Naive thymus-derived CD8-positive, alpha-beta T cell (primary cell): ENCODE data around the gene EDN3. TPM values are rescaled to one million over a fixed set of nuclear protein-coding genes. Genes with fewer than 3 reads are reported as not detected.

Experiments
- ATAC-seq, 2 donors: fragments of 150-1000 bp; cut with Tn5 transposase in 1 of 2; sonication (Bioruptor Pico), chemical (Tn5 transposase) in 1 of 2; 1 replicate in 1 of 2; 2 replicates in 1 of 2; pipeline ENCODE4 v1.10.0; 2021; ENCODE audit warnings: mild to moderate bottlenecking in 2 of 2, moderate library complexity in 2 of 2
- POLR2A ChIA-PET: fragments of 350-600 bp; sonication (Branson Sonifier 250); formaldehyde crosslinking; loops from one replicate; lab custom pipeline; 2021; ENCODE audit warnings: antibody characterized with exemption; lab: Charles Lee
- DNase-seq, 10 donors: peaks; one replicate each; pipeline versions ENCODE4 v3.0.0 to v3.0.0-alpha.2; 2020 to 2022
- H3K27ac Mint-ChIP-seq, 10 donors: one replicate each; pipeline ENCODE4 v1.8.0; 2020 to 2022; ENCODE audit warnings: mild to moderate bottlenecking in 10 of 10, mixed read lengths in 10 of 10, moderate library complexity in 4 of 10, inconsistent platforms in 1 of 10
- H3K27me3 Mint-ChIP-seq, 5 donors: one replicate each; pipeline ENCODE4 v1.8.0; 2021 to 2022; ENCODE audit warnings: mixed read lengths in 5 of 5
- H3K36me3 Mint-ChIP-seq, 3 donors: one replicate each; pipeline ENCODE4 v1.8.0; 2020 to 2022; ENCODE audit warnings: mixed read lengths in 3 of 3, mild to moderate bottlenecking in 2 of 3, inconsistent platforms in 1 of 3
- H3K4me1 Mint-ChIP-seq, 4 donors: one replicate each; pipeline ENCODE4 v1.8.0; 2021 to 2022; ENCODE audit warnings: mixed read lengths in 4 of 4
- H3K4me3 Mint-ChIP-seq, 10 donors: one replicate each; pipeline ENCODE4 v1.8.0; 2020 to 2022; ENCODE audit warnings: mild to moderate bottlenecking in 10 of 10, mixed read lengths in 10 of 10, moderate library complexity in 6 of 10, inconsistent platforms in 1 of 10
- H3K9me3 Mint-ChIP-seq, 9 donors: one replicate each; pipeline ENCODE4 v1.8.0; 2020 to 2022; ENCODE audit warnings: mixed read lengths in 9 of 9, mild to moderate bottlenecking in 3 of 9, inconsistent platforms in 1 of 9, moderate library complexity in 1 of 9
- polyA plus RNA-seq, 3 donors: library from polyadenylated mRNA; unstranded; fragments of 300-500 nt; fragmentation: Illumina TruSeq; gene quantifications; one replicate each; pipeline ENCODE4 v1.2.3, GENCODE V29; 2021
- total RNA-seq, 8 experiments: library from RNA in 2 of 8; stranded (reverse) in 2 of 8; gene quantifications; one replicate each; pipeline ENCODE4 v1.2.3 and lab custom pipeline; 2021 to 2026

EDN3 gene
- total and polyA plus RNA-seq, 5 experiments from 2014 or later: not detected

GRCh38 chr20:59276938-59277337, 23.5 kb upstream of the EDN3 start:
- no peaks in the 10 kb centered on the region for H3K9me3 Mint-ChIP-seq
- H3K4me3 Mint-ChIP-seq: no peak overlapping the region
- POLR2A ChIA-PET: no interaction called here
- peaks cover 16 to 24% (median 17%) of the 10 kb centered on the region in 4 donors for H3K4me1 Mint-ChIP-seq
- peaks cover 0 to 40% (median 5%) of the 10 kb centered on the region in 5 donors for H3K27me3 Mint-ChIP-seq
- no peak for DNase-seq
- no peak overlapping the region for H3K27ac Mint-ChIP-seq
- ATAC-seq: no peak
- no peaks in the 10 kb centered on the region for H3K36me3 Mint-ChIP-seq

GRCh38 chr20:59284470-59284869, 15.9 kb upstream of the EDN3 start:
- Mint-ChIP-seq H3K27ac (no peak overlapping the region), H3K4me3 (no peak overlapping the region), H3K4me1 (no peaks in the 10 kb centered on the region), H3K9me3 (no peaks in the 10 kb centered on the region), H3K27me3 (no peaks in the 10 kb centered on the region), H3K36me3 (no peaks in the 10 kb centered on the region)
- POLR2A ChIA-PET: interaction anchor here (1.0 kb wide), 1 partner anchor 10 kb away, joined by 4 read pairs; no protein-coding TSS in a partner anchor
- DNase-seq (no peak), ATAC-seq (no peak)

GRCh38 chr20:59289994-59290393, 10.4 kb upstream of the EDN3 start:
- no peak overlapping the region for H3K27ac Mint-ChIP-seq
- POLR2A ChIA-PET: no interaction called here
- no peak for ATAC-seq
- no peaks in the 10 kb centered on the region for H3K9me3 Mint-ChIP-seq
- no peak overlapping the region for H3K4me3 Mint-ChIP-seq
- peaks cover 0 to 12% (median 0%) of the 10 kb centered on the region in 4 donors for H3K4me1 Mint-ChIP-seq
- no peak for DNase-seq
- peaks cover 0 to 15% (median 7%) of the 10 kb centered on the region in 5 donors for H3K27me3 Mint-ChIP-seq
- no peaks in the 10 kb centered on the region for H3K36me3 Mint-ChIP-seq

- no peaks in the 10 kb centered on the region for H3K36me3 Mint-ChIP-seq
- H3K27ac Mint-ChIP-seq: peak overlapping the region in 1 of 10 donors; percentile 36
Observed at GRCh38 chr20:59291740-59292383, 8.5 kb upstream of the EDN3 start.

GRCh38 chr20:59295531-59295930, 4.9 kb upstream of the EDN3 start:
- Mint-ChIP-seq H3K27ac (no peak overlapping the region), H3K9me3 (no peaks in the 10 kb centered on the region), H3K36me3 (no peaks in the 10 kb centered on the region), H3K4me1 (peaks cover 0 to 12% (median 0%) of the 10 kb centered on the region in 4 donors), H3K27me3 (peaks cover 10 to 41% (median 36%) of the 10 kb centered on the region in 5 donors), H3K4me3 (no peak overlapping the region)
- POLR2A ChIA-PET: no interaction called here
- DNase-seq (no peak), ATAC-seq (no peak)

More at GRCh38 chr20:59291740-59292383, 8.5 kb upstream of the EDN3 start:
- peaks cover 1 to 20% (median 14%) of the 10 kb centered on the region in 5 donors for H3K27me3 Mint-ChIP-seq
- H3K9me3 Mint-ChIP-seq: no peaks in the 10 kb centered on the region
- POLR2A ChIA-PET: no interaction called here
- DNase-seq: no peak
- H3K4me3 Mint-ChIP-seq: no peak overlapping the region
- peaks cover 0 to 12% (median 0%) of the 10 kb centered on the region in 4 donors for H3K4me1 Mint-ChIP-seq
- ATAC-seq: no peak

- Mint-ChIP-seq H3K9me3 (no peaks in the 10 kb centered on the region), H3K4me1 (peaks cover 0 to 11% (median 1%) of the 10 kb centered on the region in 4 donors), H3K4me3 (no peak overlapping the region), H3K27ac (no peak overlapping the region), H3K36me3 (peaks cover 0 to 2% (median 0%) of the 10 kb centered on the region in 3 donors), H3K27me3 (peaks cover 11 to 51% (median 41%) of the 10 kb centered on the region in 5 donors)
- POLR2A ChIA-PET: no interaction called here
- ATAC-seq (no peak), DNase-seq (no peak)
Observed at GRCh38 chr20:59297686-59298085, 2.7 kb upstream of the EDN3 start.

GRCh38 chr20:59299945-59300332, 472 bp upstream of the EDN3 start:
- peaks cover 0 to 7% (median 3%) of the 10 kb centered on the region in 4 donors for H3K4me1 Mint-ChIP-seq
- DNase-seq: no peak
- peaks cover 0 to 2% (median 0%) of the 10 kb centered on the region in 3 donors for H3K36me3 Mint-ChIP-seq
- peak overlapping the region in 2 of 10 donors; percentile 36 to 45 for H3K4me3 Mint-ChIP-seq
- no peak for ATAC-seq
- H3K27me3 Mint-ChIP-seq: peaks cover 12 to 58% (median 46%) of the 10 kb centered on the region in 5 donors
- no peaks in the 10 kb centered on the region for H3K9me3 Mint-ChIP-seq
- no peak overlapping the region for H3K27ac Mint-ChIP-seq
- POLR2A ChIA-PET: no interaction called here

- ATAC-seq: no peak
- POLR2A ChIA-PET: interaction anchor here (0.6 kb wide), 1 partner anchor 620 kb away, joined by 3 read pairs; no protein-coding TSS in a partner anchor
- peaks cover 12 to 57% (median 44%) of the 10 kb centered on the region in 5 donors for H3K27me3 Mint-ChIP-seq
- peaks cover 0 to 2% (median 0%) of the 10 kb centered on the region in 3 donors for H3K36me3 Mint-ChIP-seq
- DNase-seq: no peak
- H3K4me3 Mint-ChIP-seq: peak overlapping the region in 1 of 10 donors; percentile 54
- H3K9me3 Mint-ChIP-seq: no peaks in the 10 kb centered on the region
- no peak overlapping the region for H3K27ac Mint-ChIP-seq
- H3K4me1 Mint-ChIP-seq: peaks cover 0 to 7% (median 3%) of the 10 kb centered on the region in 4 donors
Observed at GRCh38 chr20:59301343-59302007, 1.1 kb downstream of the EDN3 start.

GRCh38 chr20:59305908-59306655, 5.7 kb downstream of the EDN3 start:
- ATAC-seq (no peak), DNase-seq (no peak)
- H3K27ac Mint-ChIP-seq: no peak overlapping the region
- POLR2A ChIA-PET: interaction anchor here (0.9 kb wide), 1 partner anchor 25 kb away, joined by 7 read pairs; no protein-coding TSS in a partner anchor
- H3K36me3 Mint-ChIP-seq: peaks cover 0 to 2% (median 0%) of the 10 kb centered on the region in 3 donors
- H3K9me3 Mint-ChIP-seq: no peaks in the 10 kb centered on the region
- H3K4me1 Mint-ChIP-seq: peaks cover 0 to 5% (median 3%) of the 10 kb centered on the region in 4 donors
- peaks cover 3 to 32% (median 20%) of the 10 kb centered on the region in 5 donors for H3K27me3 Mint-ChIP-seq
- no peak overlapping the region for H3K4me3 Mint-ChIP-seq

GRCh38 chr20:59307270-59307669, 6.9 kb downstream of the EDN3 start:
- Mint-ChIP-seq H3K9me3 (no peaks in the 10 kb centered on the region), H3K4me1 (peaks cover 0 to 5% (median 3%) of the 10 kb centered on the region in 4 donors), H3K36me3 (no peaks in the 10 kb centered on the region), H3K4me3 (no peak overlapping the region), H3K27me3 (peaks cover 3 to 25% (median 16%) of the 10 kb centered on the region in 5 donors), H3K27ac (no peak overlapping the region)
- ATAC-seq (no peak), DNase-seq (no peak)
- POLR2A ChIA-PET: no interaction called here

- Mint-ChIP-seq H3K9me3 (no peaks in the 10 kb centered on the region), H3K27ac (no peak overlapping the region), H3K4me1 (peaks cover 0 to 1% (median 1%) of the 10 kb centered on the region in 4 donors), H3K4me3 (no peak overlapping the region), H3K36me3 (no peaks in the 10 kb centered on the region), H3K27me3 (peaks cover 2 to 11% (median 4%) of the 10 kb centered on the region in 5 donors)
- no peak for DNase-seq
- no peak for ATAC-seq
- POLR2A ChIA-PET: no interaction called here
Observed at GRCh38 chr20:59308493-59309201, 8.2 kb downstream of the EDN3 start.

- H3K4me3 Mint-ChIP-seq: no peak overlapping the region
- no peaks in the 10 kb centered on the region for H3K36me3 Mint-ChIP-seq
- peaks cover 0 to 1% (median 0%) of the 10 kb centered on the region in 4 donors for H3K4me1 Mint-ChIP-seq
- no peaks in the 10 kb centered on the region for H3K9me3 Mint-ChIP-seq
- DNase-seq (no peak), ATAC-seq (no peak)
- H3K27me3 Mint-ChIP-seq: peaks cover 1 to 6% (median 2%) of the 10 kb centered on the region in 5 donors
- peak overlapping the region in 1 of 10 donors; percentile 68 for H3K27ac Mint-ChIP-seq
- POLR2A ChIA-PET: no interaction called here
Observed at GRCh38 chr20:59309218-59309617, 8.8 kb downstream of the EDN3 start.
